Astrocyte of the cerebellum (primary cell): ENCODE data around the gene ATE1.

Experiments used
- DNase-seq: peaks from one replicate; pipeline ENCODE4 v3.0.0-alpha.2; 2011; ENCODE audit warnings: low read depth
- H3K4me3 ChIP-seq: 2 replicates; pipeline ENCODE4 v1.5.1; 2011; ENCODE audit warnings: mild to moderate bottlenecking, low read depth, low read length, moderate library complexity
- in situ Hi-C: cut with HindIII; loops from 2 replicates; pipeline ENCODE4 v1.10.0; 2017; ENCODE audit warnings: low sequenced_read_pairs
- TF ChIP-seq, protein P1 (sequence below): IDR thresholded peaks from 2 replicates; pipeline ENCODE4 v1.5.1; 2012; ENCODE audit warnings: low read length, low read depth, moderate library complexity, mild to moderate bottlenecking; ENCODE audit errors: missing control alignments

ATE1 gene

DNA sequence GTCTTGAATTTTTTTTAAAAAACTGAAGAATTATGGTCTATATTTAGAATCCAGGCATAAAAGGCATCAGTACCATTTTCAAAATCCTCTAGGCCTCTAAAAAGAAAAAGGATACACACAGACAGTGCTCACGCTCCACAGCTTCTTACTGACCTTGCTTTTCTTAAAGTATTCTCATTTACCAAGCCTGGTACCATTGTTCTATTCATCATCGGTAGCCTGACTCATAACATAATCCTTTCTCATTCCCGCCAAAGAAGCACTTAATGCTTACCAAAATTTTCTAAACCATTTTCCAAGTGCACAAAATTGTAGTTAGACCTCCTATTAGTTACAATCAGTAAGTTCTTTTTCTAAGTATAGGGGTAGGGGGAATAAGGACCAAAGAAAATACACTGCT lies 54.6 kb downstream of the ATE1 start:
- no peak overlapping the region for H3K4me3 ChIP-seq
- DNase-seq: peak; percentile 1
- TF ChIP-seq, protein P1, sequence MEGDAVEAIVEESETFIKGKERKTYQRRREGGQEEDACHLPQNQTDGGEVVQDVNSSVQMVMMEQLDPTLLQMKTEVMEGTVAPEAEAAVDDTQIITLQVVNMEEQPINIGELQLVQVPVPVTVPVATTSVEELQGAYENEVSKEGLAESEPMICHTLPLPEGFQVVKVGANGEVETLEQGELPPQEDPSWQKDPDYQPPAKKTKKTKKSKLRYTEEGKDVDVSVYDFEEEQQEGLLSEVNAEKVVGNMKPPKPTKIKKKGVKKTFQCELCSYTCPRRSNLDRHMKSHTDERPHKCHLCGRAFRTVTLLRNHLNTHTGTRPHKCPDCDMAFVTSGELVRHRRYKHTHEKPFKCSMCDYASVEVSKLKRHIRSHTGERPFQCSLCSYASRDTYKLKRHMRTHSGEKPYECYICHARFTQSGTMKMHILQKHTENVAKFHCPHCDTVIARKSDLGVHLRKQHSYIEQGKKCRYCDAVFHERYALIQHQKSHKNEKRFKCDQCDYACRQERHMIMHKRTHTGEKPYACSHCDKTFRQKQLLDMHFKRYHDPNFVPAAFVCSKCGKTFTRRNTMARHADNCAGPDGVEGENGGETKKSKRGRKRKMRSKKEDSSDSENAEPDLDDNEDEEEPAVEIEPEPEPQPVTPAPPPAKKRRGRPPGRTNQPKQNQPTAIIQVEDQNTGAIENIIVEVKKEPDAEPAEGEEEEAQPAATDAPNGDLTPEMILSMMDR: no peak
- in situ Hi-C loops: no loop called here

DNA sequence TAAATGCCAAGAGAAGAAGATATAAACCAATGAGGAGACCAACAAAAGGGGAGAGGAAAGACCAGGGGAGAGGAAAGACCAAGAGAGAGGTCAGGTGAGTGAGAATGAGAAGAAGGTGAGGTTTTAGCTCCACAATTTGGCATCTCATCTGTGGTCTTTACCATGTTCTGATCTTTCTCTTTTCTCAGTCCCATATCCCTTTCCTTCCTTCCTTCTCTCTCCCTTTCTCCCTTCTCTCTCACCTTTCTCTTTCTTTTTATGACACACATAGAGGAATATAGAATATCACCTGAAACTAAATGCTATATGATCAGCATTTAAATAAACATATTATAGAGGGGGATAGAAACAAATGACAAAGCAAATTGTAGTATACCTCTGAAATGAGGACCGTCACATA lies 57.4 kb downstream of the ATE1 start:
- H3K4me3 ChIP-seq: no peak overlapping the region
- no peak for DNase-seq
- in situ Hi-C loops: no loop called here
- TF ChIP-seq, protein P1: no peak

DNA sequence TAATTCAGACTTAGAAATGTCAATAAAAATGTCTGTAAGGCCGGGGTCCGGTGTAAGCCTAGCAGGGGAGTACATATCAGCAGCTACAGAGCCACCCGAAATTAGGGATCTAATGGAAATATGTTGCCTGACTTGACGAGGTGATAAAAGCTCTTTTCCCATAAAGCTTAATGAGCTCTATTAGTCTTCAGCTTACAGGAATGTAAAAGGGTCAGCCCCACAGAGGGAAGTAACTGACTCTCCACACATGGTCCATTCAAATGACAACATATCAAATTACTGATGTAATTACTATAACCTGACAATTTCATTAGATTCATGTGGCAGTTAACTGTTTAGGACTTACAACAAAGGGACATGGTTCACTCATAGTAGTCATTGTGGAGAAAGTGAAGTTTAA lies 62.3 kb downstream of the ATE1 start:
- in situ Hi-C loops: no loop called here
- H3K4me3 ChIP-seq: no peak overlapping the region
- DNase-seq: no peak
- TF ChIP-seq, protein P1: no peak

DNA sequence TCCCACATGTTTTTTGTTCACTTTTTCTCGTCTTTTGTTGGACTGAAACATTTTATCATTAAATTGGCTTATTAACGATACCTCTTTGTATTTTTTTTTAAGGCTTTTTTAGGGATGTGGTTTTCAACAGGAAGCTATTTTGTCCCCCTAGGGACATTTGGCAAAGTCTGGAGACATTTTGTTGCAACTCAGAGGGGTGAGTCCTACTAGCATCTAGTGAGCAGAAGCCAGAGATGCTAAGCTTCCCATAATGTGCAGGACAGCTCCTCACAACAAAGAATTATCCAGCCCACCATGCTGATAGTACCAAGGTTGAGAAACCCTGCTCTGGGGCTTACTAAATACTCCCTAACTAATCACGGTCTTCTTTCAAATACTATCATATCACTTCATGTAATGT lies 63.2 kb downstream of the ATE1 start:
- in situ Hi-C loops: no loop called here
- TF ChIP-seq, protein P1: no peak
- H3K4me3 ChIP-seq: no peak overlapping the region
- DNase-seq: no peak

DNA sequence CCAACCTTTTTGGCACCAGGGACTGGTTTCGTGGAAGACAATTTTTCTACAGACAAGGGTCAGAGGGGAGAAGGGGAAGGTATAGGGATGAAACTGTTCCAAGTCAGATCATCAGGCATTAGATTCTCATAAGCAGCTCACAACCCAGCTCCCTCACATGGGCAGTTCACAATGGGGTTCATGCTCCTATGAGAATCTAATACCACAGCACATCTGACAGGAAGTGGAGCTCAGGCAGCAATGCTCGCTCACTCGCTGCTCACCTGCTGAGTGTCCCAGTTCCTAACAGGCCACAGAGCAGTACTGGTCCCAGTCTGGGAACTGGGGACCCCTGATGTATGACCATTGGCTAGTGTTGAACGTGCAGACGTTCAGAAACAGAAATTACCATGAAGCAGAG lies 63.7 kb downstream of the ATE1 start:
- no peak for DNase-seq
- in situ Hi-C loops: no loop called here
- no peak overlapping the region for H3K4me3 ChIP-seq
- TF ChIP-seq, protein P1: no peak

DNA sequence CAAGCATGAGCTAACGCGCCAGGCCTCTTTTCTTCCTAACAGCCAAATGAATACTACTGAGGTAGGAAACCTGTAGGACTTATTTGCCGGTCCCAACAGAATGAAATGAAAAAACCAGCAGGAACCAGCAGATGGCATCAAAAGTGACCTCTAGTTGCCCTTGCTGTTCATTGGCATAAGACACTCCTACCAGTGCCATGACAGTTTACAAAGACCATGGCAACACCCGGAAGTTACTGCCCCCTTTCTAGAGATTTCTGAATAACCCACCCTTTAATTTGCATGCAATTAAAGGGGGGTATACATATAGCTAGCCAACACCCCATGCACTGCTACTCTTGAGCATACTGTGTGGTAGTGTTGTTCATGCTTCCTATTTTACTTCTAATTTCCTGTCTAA lies 65.2 kb downstream of the ATE1 start:
- in situ Hi-C loops: no loop called here
- no peak overlapping the region for H3K4me3 ChIP-seq
- TF ChIP-seq, protein P1: no peak
- DNase-seq: no peak

DNA sequence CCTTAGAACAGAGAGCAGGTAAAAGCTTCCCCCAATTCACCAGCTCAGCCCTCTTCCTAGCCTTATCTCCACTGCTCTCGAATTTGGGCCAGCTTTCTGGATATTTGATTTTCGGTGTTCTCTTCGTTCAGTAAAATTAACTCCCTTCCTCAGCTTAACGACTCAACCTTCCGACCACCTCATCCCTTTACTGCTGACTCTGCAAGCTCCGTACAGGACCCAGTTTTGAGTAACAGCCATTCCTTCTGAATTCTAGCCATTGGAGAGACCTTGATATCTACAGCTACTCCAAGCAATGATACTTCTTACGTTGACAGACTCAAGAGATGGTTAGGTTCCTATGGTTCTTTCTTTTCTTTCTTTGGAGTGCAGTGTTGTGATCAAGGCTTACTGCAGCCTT lies 65.8 kb downstream of the ATE1 start:
- TF ChIP-seq, protein P1: no peak
- in situ Hi-C loops: no loop called here

More for the DNA sequence above, 65.8 kb downstream of the ATE1 start:
- H3K4me3 ChIP-seq: no peak overlapping the region
- DNase-seq: no peak
